AG09309 (cell line): ENCODE results near the gene SLC37A1.

Experiments used
- DNase-seq: peaks from one replicate; pipeline ENCODE4 v3.0.0-alpha.2; 2010; ENCODE audit warnings: low read depth
- H3K4me3 ChIP-seq: 2 replicates; pipeline ENCODE4 v1.5.1; 2011; ENCODE audit warnings: mild to moderate bottlenecking, low read depth, low read length, moderate library complexity; ENCODE audit not compliant: control insufficient read depth
- CTCF ChIP-seq: IDR thresholded peaks from 2 replicates; pipeline ENCODE4 v1.5.1; 2011; ENCODE audit warnings: mild to moderate bottlenecking, low read depth, low read length, inconsistent platforms; ENCODE audit not compliant: insufficient read depth, control insufficient read depth; ENCODE audit errors: missing control alignments

Gene SLC37A1

GRCh38 chr21:42480736-42481135, 32.9 kb upstream of the SLC37A1 start:
- TF ChIP-seq CTCF, result no peak
- no peak overlapping the region for H3K4me3 ChIP-seq
- no peak for DNase-seq

- DNase-seq, result no peak
- H3K4me3 ChIP-seq, result no peak overlapping the region
- TF ChIP-seq CTCF, result no peak
These were observed 32.5 kb upstream of the SLC37A1 start for GRCh38 chr21:42481169-42481568.

GRCh38 chr21:42484966-42485365, 28.7 kb upstream of the SLC37A1 start:
- H3K4me3 ChIP-seq, result no peak overlapping the region
- no peak for DNase-seq
- TF ChIP-seq CTCF, result no peak

GRCh38 chr21:42486072-42486471, 27.6 kb upstream of the SLC37A1 start:
- DNase-seq, result no peak
- TF ChIP-seq CTCF, result no peak
- H3K4me3 ChIP-seq, result no peak overlapping the region

GRCh38 chr21:42486531-42486930, 27.1 kb upstream of the SLC37A1 start:
- no peak for DNase-seq
- no peak overlapping the region for H3K4me3 ChIP-seq
- no peak for TF ChIP-seq CTCF

GRCh38 chr21:42489006-42489563, 24.6 kb upstream of the SLC37A1 start:
- no peak overlapping the region for H3K4me3 ChIP-seq
- no peak for DNase-seq
- no peak for TF ChIP-seq CTCF

- TF ChIP-seq CTCF, result no peak
- DNase-seq, result no peak
- no peak overlapping the region for H3K4me3 ChIP-seq
These were observed 23.7 kb upstream of the SLC37A1 start for GRCh38 chr21:42489991-42490390.
